Progenitor cell of endocrine pancreas (in vitro differentiated cells): ENCODE measurements around the gene TRPM8. TPM values are rescaled to one million over a fixed set of nuclear protein-coding genes. Genes with fewer than 3 reads are reported as not detected.
"Not testable (repeated sequence)": the region's sequence is repeated elsewhere in the genome, so short reads cannot be mapped to it uniquely, and the experiment has no call there.

Experiments used
- DNase-seq: peaks from one replicate; pipeline ENCODE4 v3.0.0; 2021; ENCODE audit warnings: low spot score; ENCODE audit not compliant: unreplicated experiment
- H3K27ac Mint-ChIP-seq: 2 replicates; pipeline ENCODE4 v1.8.0; 2021; ENCODE audit warnings: mild to moderate bottlenecking, moderate library complexity, mixed read lengths
- H3K27me3 Mint-ChIP-seq: 2 replicates; pipeline ENCODE4 v1.8.0; 2021; ENCODE audit warnings: mixed read lengths
- H3K36me3 Mint-ChIP-seq: 2 replicates; pipeline ENCODE4 v1.8.0; 2022; ENCODE audit warnings: mixed read lengths; ENCODE audit not compliant: insufficient read depth
- H3K4me1 Mint-ChIP-seq: 2 replicates; pipeline ENCODE4 v1.8.0; 2021; ENCODE audit warnings: low read depth, mixed read lengths
- H3K4me3 Mint-ChIP-seq: 2 replicates; pipeline ENCODE4 v1.8.0; 2021; ENCODE audit warnings: low read depth, mild to moderate bottlenecking, moderate library complexity, mixed read lengths
- H3K9me3 Mint-ChIP-seq: 2 replicates; pipeline ENCODE4 v1.8.0; 2021; ENCODE audit warnings: low read depth, mixed read lengths
- CTCF ChIP-seq: fragments of 200-600 bp; sonication (generic); IDR thresholded peaks from one replicate; pipeline ENCODE4 v1.5.0; 2021; ENCODE audit warnings: antibody characterized with exemption, mild to moderate bottlenecking; ENCODE audit not compliant: unreplicated experiment
- total RNA-seq: library from RNA; stranded (reverse); gene quantifications from 2 replicates; pipeline ENCODE4 v1.2.1, GENCODE V29; 2021

Gene TRPM8
- total RNA-seq, 1 donor from 2014 or later: not detected

DNA sequence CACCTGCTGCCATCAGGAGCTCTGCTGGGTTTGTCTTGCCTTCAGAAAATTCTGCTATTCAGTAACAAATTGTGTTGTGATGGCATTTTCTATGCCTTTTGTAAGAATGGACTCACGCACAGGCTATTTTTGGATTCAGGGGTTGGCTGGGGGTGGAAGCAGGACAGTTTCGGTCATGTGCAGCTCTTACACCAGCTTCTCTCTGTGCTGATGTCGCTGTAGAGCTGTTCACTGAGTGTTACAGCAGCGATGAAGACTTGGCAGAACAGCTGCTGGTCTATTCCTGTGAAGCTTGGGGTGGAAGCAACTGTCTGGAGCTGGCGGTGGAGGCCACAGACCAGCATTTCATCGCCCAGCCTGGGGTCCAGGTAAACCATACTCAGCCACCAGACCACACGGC lies 49.2 kb downstream of the TRPM8 start:
- H3K27ac Mint-ChIP-seq: no peak overlapping the region
- peaks cover 4% of the 10 kb centered on the region for H3K9me3 Mint-ChIP-seq
- no peaks in the 10 kb centered on the region for H3K36me3 Mint-ChIP-seq

GRCh38 chr2:233967164-233967563 lies 50.0 kb downstream of the TRPM8 start:
- H3K4me1 Mint-ChIP-seq: peaks cover 1% of the 10 kb centered on the region
- no peaks in the 10 kb centered on the region for H3K36me3 Mint-ChIP-seq
- H3K27me3 Mint-ChIP-seq: no peaks in the 10 kb centered on the region
- H3K27ac Mint-ChIP-seq: no peak overlapping the region
- no peak for DNase-seq
- H3K4me3 Mint-ChIP-seq: no peak overlapping the region
- no peak for TF ChIP-seq CTCF
- H3K9me3 Mint-ChIP-seq: peaks cover 7% of the 10 kb centered on the region

More for the DNA sequence above, 49.2 kb downstream of the TRPM8 start:
- DNase-seq: no peak
- H3K4me1 Mint-ChIP-seq: peaks cover 1% of the 10 kb centered on the region
- no peaks in the 10 kb centered on the region for H3K27me3 Mint-ChIP-seq
- no peak overlapping the region for H3K4me3 Mint-ChIP-seq
- no peak for TF ChIP-seq CTCF

GRCh38 chr2:233968556-233968955 lies 51.4 kb downstream of the TRPM8 start:
- peaks cover 1% of the 10 kb centered on the region for H3K4me1 Mint-ChIP-seq
- DNase-seq: no peak
- H3K4me3 Mint-ChIP-seq: no peak overlapping the region
- H3K9me3 Mint-ChIP-seq: peaks cover 7% of the 10 kb centered on the region
- no peaks in the 10 kb centered on the region for H3K27me3 Mint-ChIP-seq
- H3K27ac Mint-ChIP-seq: no peak overlapping the region
- no peaks in the 10 kb centered on the region for H3K36me3 Mint-ChIP-seq
- TF ChIP-seq CTCF: no peak

- H3K4me1 Mint-ChIP-seq, DNase-seq, H3K9me3 Mint-ChIP-seq, H3K4me3 Mint-ChIP-seq, H3K27ac Mint-ChIP-seq, H3K27me3 Mint-ChIP-seq, H3K36me3 Mint-ChIP-seq: not testable (repeated sequence)
Observed at GRCh38 chr2:233972460-233972859, 55.3 kb downstream of the TRPM8 start.

- Mint-ChIP-seq H3K27ac (no peak overlapping the region), H3K9me3 (peaks cover 7% of the 10 kb centered on the region), H3K4me3 (no peak overlapping the region), H3K4me1 (no peaks in the 10 kb centered on the region), H3K36me3 (no peaks in the 10 kb centered on the region), H3K27me3 (peaks cover 4% of the 10 kb centered on the region)
- no peak for TF ChIP-seq CTCF
- no peak for DNase-seq
Observed at GRCh38 chr2:233972941-233973575, 55.9 kb downstream of the TRPM8 start.

DNA sequence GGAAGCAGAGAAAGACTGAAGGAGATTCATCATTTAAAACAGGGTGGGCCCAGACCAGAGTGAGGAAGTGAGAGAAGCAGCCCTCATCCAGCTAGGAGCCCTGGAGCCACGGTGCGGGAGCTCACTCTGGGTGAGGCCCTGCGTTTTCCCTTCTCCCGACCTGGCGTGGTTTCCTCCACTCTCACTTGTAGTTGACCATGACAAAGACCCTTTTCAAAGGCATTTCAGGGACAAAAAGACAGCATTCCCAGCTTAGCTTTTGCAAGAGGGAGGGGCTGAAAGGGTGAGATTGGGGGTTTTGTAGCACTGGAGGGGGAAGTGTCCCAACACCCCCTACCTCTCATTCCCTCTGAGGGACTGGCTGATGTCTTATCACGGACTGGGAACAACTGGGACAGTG lies 56.6 kb downstream of the TRPM8 start:
- no peaks in the 10 kb centered on the region for H3K36me3 Mint-ChIP-seq
- H3K27ac Mint-ChIP-seq: no peak overlapping the region
- no peak for DNase-seq
- TF ChIP-seq CTCF: no peak
- H3K9me3 Mint-ChIP-seq: peaks cover 7% of the 10 kb centered on the region
- H3K27me3 Mint-ChIP-seq: peaks cover 4% of the 10 kb centered on the region
- no peak overlapping the region for H3K4me3 Mint-ChIP-seq
- H3K4me1 Mint-ChIP-seq: no peaks in the 10 kb centered on the region
